Measurements from ENCODE around the gene JAML. TPM values are rescaled to one million over a fixed set of nuclear protein-coding genes. Genes with fewer than 3 reads are reported as not detected.
A peak's percentile ranks its signal among the peaks of the same experiment; 100 is the strongest.

JAML gene
- total and polyA plus RNA-seq, 9 of the 15 experiments (the other 6 are each of a cell fraction or from before 2014, with no cell fraction given) = 0.05 to 0.32 (median 0.22) TPM; not detected in 4

DNA sequence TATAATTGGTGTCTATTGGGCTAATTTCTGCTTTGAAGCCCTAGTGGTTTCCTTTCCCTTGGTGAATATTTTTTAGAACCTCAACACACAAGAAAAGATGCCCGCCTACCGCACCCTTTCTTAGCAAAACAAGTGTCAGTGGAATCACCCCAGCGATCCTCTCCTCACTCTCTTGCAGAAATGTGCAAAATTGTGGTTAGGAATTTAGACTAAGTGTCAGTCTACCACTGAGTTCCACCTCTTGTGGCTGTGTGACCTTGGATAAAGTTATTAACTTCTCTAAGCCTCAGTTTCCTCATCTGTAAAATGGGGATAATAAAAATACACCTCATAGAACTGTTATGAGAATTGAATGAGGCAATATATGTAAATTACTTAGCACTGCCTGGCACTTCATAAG, 5.3 kb upstream of the JAML start:
- Histone ChIP-seq H3K4me1 (replicated peaks in 1 of 2; ENCODE audit: control insufficient read depth in 2 of 2, insufficient read depth in 2 of 2, low read length in 2 of 2) (no peaks in the 10 kb centered on the region), H3K9ac (ENCODE audit: insufficient read depth in 1 of 2, low read depth in 2 of 2, low read length in 2 of 2) (no peak overlapping the region), H3K27ac (ENCODE audit: extremely low read depth, low read depth, low read length) (no peak overlapping the region), H3K4me2 (ENCODE audit: insufficient read depth, low read length) (no peak overlapping the region), H2AFZ (ENCODE audit: low read depth, low read length) (no peak overlapping the region), H3K27me3 (ENCODE audit: control insufficient read depth in 2 of 2, insufficient read depth in 2 of 2, low read length in 2 of 2) (peaks cover 4 to 6% of the 10 kb centered on the region in 2 experiments; a peak in 1 of 5 replicates), H3K4me3 (no peak overlapping the region), H3K9me3 (replicated peaks; ENCODE audit: control insufficient read depth, insufficient read depth, low read depth, low read length) (no peaks in the 10 kb centered on the region), H3K9me1 (ENCODE audit: control insufficient read depth, insufficient read depth, low read length) (no peaks in the 10 kb centered on the region), H3K36me3 (ENCODE audit: control insufficient read depth, insufficient read depth, low read length) (no peaks in the 10 kb centered on the region), H4K20me1 (replicated peaks; ENCODE audit: control insufficient read depth, insufficient read depth, low read length) (no peaks in the 10 kb centered on the region), H3K79me2 (ENCODE audit: control insufficient read depth, insufficient read depth, low read length) (no peaks in the 10 kb centered on the region)
- DNase-seq (ENCODE audit: extremely low read depth in 1 of 4, low spot score in 3 of 4) (no peak), ATAC-seq (no peak), FAIRE-seq (no peak)
- in situ Hi-C loops (cut with MboI) (no loop called here), intact Hi-C loops (cut with micrococcal nuclease) (no loop called here)
- 16% methylated on average over 3 of the region's 3 CpGs for WGBS (ENCODE audit: insufficient coverage, low coverage, missing lambda C conversion rate)
- TF ChIP-seq RBM25 (IDR thresholded peaks at IDR 0.05; ENCODE audit: low read depth, low read length, severe bottlenecking) = peak; percentile 97
- no peak for TF ChIP-seq PREB (CRISPR knock-in tag; IDR thresholded peaks at IDR 0.05)
- TF ChIP-seq ESRRA (IDR thresholded peaks at IDR 0.05; ENCODE audit: borderline replicate concordance, low read depth) = 0 out of 2 replicates have a peak, but pooled peaks have one; percentile 11
- TF ChIP-seq CEBPG (CRISPR knock-in tag; IDR thresholded peaks at IDR 0.05) = no peak
- TF ChIP-seq CEBPG (tag; conservative IDR thresholded peaks at IDR 0.05 in 1 of 2, IDR thresholded peaks at IDR 0.05 in 1 of 2) = no peak
- no peak for TF ChIP-seq FOXA1 (IDR thresholded peaks at IDR 0.05; ENCODE audit: borderline replicate concordance)
- TF ChIP-seq ZNF3 (CRISPR knock-in tag; IDR thresholded peaks at IDR 0.05) = no peak
- peak; percentile 73 for TF ChIP-seq BCOR (IDR thresholded peaks at IDR 0.05)
- TF ChIP-seq, protein P1, sequence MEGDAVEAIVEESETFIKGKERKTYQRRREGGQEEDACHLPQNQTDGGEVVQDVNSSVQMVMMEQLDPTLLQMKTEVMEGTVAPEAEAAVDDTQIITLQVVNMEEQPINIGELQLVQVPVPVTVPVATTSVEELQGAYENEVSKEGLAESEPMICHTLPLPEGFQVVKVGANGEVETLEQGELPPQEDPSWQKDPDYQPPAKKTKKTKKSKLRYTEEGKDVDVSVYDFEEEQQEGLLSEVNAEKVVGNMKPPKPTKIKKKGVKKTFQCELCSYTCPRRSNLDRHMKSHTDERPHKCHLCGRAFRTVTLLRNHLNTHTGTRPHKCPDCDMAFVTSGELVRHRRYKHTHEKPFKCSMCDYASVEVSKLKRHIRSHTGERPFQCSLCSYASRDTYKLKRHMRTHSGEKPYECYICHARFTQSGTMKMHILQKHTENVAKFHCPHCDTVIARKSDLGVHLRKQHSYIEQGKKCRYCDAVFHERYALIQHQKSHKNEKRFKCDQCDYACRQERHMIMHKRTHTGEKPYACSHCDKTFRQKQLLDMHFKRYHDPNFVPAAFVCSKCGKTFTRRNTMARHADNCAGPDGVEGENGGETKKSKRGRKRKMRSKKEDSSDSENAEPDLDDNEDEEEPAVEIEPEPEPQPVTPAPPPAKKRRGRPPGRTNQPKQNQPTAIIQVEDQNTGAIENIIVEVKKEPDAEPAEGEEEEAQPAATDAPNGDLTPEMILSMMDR (IDR thresholded peaks at IDR 0.05 in 2 of 3, conservative IDR thresholded peaks at IDR 0.05 in 1 of 3; ENCODE audit: insufficient read depth in 2 of 3, low read depth in 1 of 3, low read length in 3 of 3) = no peak
- no peak for TF ChIP-seq CBX3 (IDR thresholded peaks at IDR 0.05; ENCODE audit: borderline replicate concordance in 1 of 2, low read length in 2 of 2)
- no peak for TF ChIP-seq TCF7 (IDR thresholded peaks at IDR 0.05; ENCODE audit: borderline replicate concordance)
- no peak for TF ChIP-seq TBP (optimal IDR thresholded peaks at IDR 0.05; ENCODE audit: low read depth, low read length)
- no peak for TF ChIP-seq SIN3A (IDR thresholded peaks at IDR 0.05; ENCODE audit: borderline replicate concordance in 2 of 2, control insufficient read depth in 1 of 2, low read depth in 2 of 2, low read length in 2 of 2)
- TF ChIP-seq, protein P2, sequence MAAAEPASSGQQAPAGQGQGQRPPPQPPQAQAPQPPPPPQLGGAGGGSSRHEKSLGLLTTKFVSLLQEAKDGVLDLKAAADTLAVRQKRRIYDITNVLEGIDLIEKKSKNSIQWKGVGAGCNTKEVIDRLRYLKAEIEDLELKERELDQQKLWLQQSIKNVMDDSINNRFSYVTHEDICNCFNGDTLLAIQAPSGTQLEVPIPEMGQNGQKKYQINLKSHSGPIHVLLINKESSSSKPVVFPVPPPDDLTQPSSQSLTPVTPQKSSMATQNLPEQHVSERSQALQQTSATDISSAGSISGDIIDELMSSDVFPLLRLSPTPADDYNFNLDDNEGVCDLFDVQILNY (CRISPR knock-in tag; IDR thresholded peaks at IDR 0.05) = no peak
- no peak for TF ChIP-seq MCM7 (IDR thresholded peaks at IDR 0.05)
- TF ChIP-seq CREB3 (tag; conservative IDR thresholded peaks at IDR 0.05; ENCODE audit: low read depth) = no peak
- TF ChIP-seq KDM1A (IDR thresholded peaks at IDR 0.05) = peak in 1 of 2 experiments; percentile 35; a peak in 1 of 4 replicates
- no peak for TF ChIP-seq RFX5 (IDR thresholded peaks at IDR 0.05; ENCODE audit: low read depth, low read length)
- 0 out of 2 replicates have a peak, but pooled peaks have one; percentile 29 for TF ChIP-seq ADNP (tag; IDR thresholded peaks at IDR 0.05)
- BruUV-seq (replicated peaks) = no TSS peak
- ChIA-PET POLR2A (interaction anchor here (0.6 kb wide), 1 partner anchor 36 kb away, joined by 3 read pairs; no protein-coding TSS in a partner anchor), CTCF (ENCODE audit: low intra/inter-chr PET ratio) (no interaction called here)
